Epidermal melanocyte (primary cell): ENCODE results near the gene SLC4A5.

Source experiments
- DNase-seq: peaks from one replicate; pipeline ENCODE4 v3.0.0; 2011; ENCODE audit warnings: low spot score; ENCODE audit not compliant: insufficient read length

Gene SLC4A5

GRCh38 chr2:74267068-74267467 is 76.1 kb downstream of the SLC4A5 start:
- DNase-seq: no peak

- no peak for DNase-seq
Observed at GRCh38 chr2:74264281-74264680, 78.9 kb downstream of the SLC4A5 start.

GRCh38 chr2:74262681-74263080 is 80.5 kb downstream of the SLC4A5 start:
- no peak for DNase-seq

GRCh38 chr2:74261204-74261864 is 81.9 kb downstream of the SLC4A5 start:
- peak; percentile 48 for DNase-seq

GRCh38 chr2:74260495-74260894 is 82.7 kb downstream of the SLC4A5 start:
- no peak for DNase-seq

- no peak for DNase-seq
Observed at GRCh38 chr2:74259733-74260132, 83.5 kb downstream of the SLC4A5 start.

- no peak for DNase-seq
Observed at GRCh38 chr2:74259191-74259590, 84.0 kb downstream of the SLC4A5 start.

- no peak for DNase-seq
Observed at GRCh38 chr2:74255660-74256213, 87.5 kb downstream of the SLC4A5 start.

GRCh38 chr2:74253971-74254310 is 89.3 kb downstream of the SLC4A5 start:
- no peak for DNase-seq

- DNase-seq: no peak
Observed at GRCh38 chr2:74253306-74253970, 89.8 kb downstream of the SLC4A5 start.

- no peak for DNase-seq
Observed at GRCh38 chr2:74252862-74253261, 90.4 kb downstream of the SLC4A5 start.

- DNase-seq: no peak
Observed at GRCh38 chr2:74252036-74252435, 91.2 kb downstream of the SLC4A5 start.

GRCh38 chr2:74250189-74250631 is 93.0 kb downstream of the SLC4A5 start:
- DNase-seq: peak; percentile 37

GRCh38 chr2:74249406-74250122 is 93.7 kb downstream of the SLC4A5 start:
- no peak for DNase-seq

- DNase-seq: no peak
Observed at GRCh38 chr2:74246496-74247195, 96.6 kb downstream of the SLC4A5 start.

- no peak for DNase-seq
Observed at GRCh38 chr2:74244286-74244685, 98.9 kb downstream of the SLC4A5 start.

GRCh38 chr2:74242354-74243071 is 100.7 kb downstream of the SLC4A5 start:
- DNase-seq: no peak

GRCh38 chr2:74239346-74239745 is 103.9 kb downstream of the SLC4A5 start:
- DNase-seq: no peak

GRCh38 chr2:74238879-74239278 is 104.3 kb downstream of the SLC4A5 start:
- no peak for DNase-seq

GRCh38 chr2:74235041-74235440 is 108.2 kb downstream of the SLC4A5 start:
- DNase-seq: no peak

- DNase-seq: no peak
Observed at GRCh38 chr2:74233648-74234047, 109.6 kb downstream of the SLC4A5 start.
